ENCODE measurements around the gene NPB. TPM values are rescaled to one million over a fixed set of nuclear protein-coding genes. Genes with fewer than 3 reads are reported as not detected.

NPB gene
- total RNA-seq, 2 experiments from 2014 or later = 0.47 to 1.0 TPM

DNA sequence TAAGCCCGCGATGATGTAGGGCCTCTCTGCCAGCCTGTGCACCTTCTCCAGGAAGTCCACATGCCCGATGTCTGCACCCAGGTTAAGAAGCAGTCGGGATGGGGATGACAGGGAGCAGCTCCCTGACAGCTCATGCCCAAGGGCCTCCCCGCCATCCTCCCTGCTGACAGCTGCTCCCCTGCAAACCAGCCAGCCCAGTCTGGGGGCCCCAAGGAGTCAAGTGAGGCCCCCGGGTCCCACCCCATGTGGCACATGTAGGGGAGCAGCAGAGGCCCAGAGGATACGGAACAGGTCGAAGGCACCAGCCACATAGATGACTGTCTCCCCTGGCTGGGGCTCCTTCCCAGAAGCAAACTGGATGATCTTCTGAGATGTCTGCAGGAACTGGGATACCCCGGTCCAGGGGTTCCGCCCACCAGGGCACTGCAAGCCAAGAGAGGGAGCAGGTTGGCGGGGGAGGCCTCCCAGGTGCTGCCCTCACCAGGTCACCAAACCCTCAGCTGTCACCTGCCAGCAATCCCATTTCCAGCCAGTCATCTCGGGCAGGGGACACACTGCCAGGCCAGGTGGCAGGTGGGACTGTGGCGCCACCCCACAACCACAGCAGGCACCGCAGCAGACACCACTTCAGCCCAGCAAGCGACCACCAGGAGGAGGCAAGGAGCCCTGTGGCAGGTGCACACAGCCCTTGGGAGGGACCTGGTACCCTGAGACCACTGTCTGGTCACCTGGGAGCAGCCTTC, 4.6 kb downstream of the NPB start:
- POLR2A ChIA-PET = interaction anchor here (0.6 kb wide), 1 partner anchor 59 kb away, joined by 3 read pairs; no protein-coding TSS in a partner anchor
- ATAC-seq (ENCODE audit: low read depth) = no peak

DNA sequence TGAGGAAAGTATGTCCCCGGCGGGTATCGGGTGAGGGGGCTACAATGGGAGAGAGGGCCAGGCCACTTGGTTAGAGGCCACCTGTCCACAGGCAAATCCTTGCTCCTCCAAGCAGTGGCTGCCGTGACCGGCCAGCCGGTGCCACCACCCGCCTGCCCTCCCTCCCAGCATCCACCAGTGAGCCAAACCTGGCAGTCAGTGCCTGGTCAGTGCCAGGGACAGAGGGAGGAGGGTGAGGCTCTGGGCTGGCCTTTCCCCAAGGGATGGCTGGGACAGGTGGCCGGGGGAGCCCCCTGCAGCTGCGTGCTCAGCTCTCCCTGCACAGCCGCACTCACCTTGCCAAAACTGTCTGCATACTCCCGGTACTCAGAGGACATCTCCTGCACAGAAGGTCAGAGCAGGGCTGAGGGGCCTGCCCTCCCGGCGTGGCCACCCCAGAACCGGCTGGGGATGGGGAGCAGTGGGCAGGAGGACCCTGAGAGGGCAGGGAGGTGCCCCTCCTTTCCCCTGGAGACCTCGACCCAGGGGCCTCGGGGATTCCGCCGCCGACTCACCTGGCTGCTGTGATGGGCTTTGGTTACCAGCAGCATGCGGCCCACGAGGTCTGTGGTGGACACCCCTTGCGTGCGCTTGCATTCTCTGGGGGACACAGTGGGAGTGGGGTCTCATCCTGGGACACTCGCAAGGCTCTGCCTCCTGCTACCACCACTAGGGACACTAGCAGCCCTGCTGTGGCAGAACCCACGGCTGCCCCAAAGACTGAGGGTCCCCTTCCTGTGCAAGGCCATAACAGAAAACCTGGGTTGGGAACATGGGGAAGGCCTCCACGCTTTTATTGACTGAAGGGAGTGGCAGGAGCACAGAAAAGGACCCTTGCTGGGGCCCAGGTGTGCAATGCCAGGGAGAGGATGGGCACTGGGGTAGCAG, 5.4 kb downstream of the NPB start:
- H3K4me1 Mint-ChIP-seq = peaks cover 7% of the 10 kb centered on the region
- H3K27ac Mint-ChIP-seq = no peak overlapping the region
- no peak overlapping the region for H3K4me3 Mint-ChIP-seq
- no peak for DNase-seq
- no peaks in the 10 kb centered on the region for H3K9me3 Mint-ChIP-seq
- H3K36me3 Mint-ChIP-seq = no peaks in the 10 kb centered on the region
- no peak for ATAC-seq (ENCODE audit: low read depth)
- H3K27me3 Mint-ChIP-seq = no peaks in the 10 kb centered on the region
- POLR2A ChIA-PET = interaction anchor here (0.5 kb wide), 1 partner anchor 27 kb away, joined by 4 read pairs; no protein-coding TSS in a partner anchor

More for the DNA sequence above, 4.6 kb downstream of the NPB start:
- H3K4me3 Mint-ChIP-seq = no peak overlapping the region
- no peak overlapping the region for H3K27ac Mint-ChIP-seq
- no peaks in the 10 kb centered on the region for H3K36me3 Mint-ChIP-seq
- no peaks in the 10 kb centered on the region for H3K9me3 Mint-ChIP-seq
- H3K4me1 Mint-ChIP-seq = peaks cover 5% of the 10 kb centered on the region
- DNase-seq = no peak
- H3K27me3 Mint-ChIP-seq = peaks cover under 1% of the 10 kb centered on the region

DNA sequence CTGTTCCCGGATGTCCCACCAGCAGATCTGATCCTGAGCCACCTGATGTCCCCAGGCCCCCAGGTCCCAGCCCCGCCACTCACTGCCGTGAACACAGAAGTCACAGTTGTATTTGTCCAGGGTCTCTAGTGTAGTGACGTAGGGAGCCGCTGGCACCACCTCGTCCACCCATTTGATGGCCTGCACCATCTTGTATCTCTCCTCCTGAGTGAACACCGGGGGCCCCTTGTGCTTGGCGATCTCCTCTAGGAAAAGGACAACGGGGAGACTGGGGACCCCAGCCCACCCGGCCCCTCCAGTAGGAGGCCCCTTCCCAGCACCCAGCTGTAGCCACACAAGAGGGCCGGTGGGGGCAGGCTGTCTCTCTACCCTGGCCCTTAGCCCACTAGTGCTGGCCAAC, 6.8 kb downstream of the NPB start:
- Mint-ChIP-seq H3K9me3 (no peaks in the 10 kb centered on the region), H3K27me3 (no peaks in the 10 kb centered on the region), H3K4me3 (peak overlapping the region; percentile 87), H3K27ac (no peak overlapping the region), H3K4me1 (peaks cover 7% of the 10 kb centered on the region), H3K36me3 (peaks cover 5% of the 10 kb centered on the region)
- POLR2A ChIA-PET = interaction anchor here (0.5 kb wide), 1 partner anchor 26 kb away, joined by 3 read pairs; no protein-coding TSS in a partner anchor
- no peak for ATAC-seq (ENCODE audit: low read depth)
- no peak for DNase-seq

DNA sequence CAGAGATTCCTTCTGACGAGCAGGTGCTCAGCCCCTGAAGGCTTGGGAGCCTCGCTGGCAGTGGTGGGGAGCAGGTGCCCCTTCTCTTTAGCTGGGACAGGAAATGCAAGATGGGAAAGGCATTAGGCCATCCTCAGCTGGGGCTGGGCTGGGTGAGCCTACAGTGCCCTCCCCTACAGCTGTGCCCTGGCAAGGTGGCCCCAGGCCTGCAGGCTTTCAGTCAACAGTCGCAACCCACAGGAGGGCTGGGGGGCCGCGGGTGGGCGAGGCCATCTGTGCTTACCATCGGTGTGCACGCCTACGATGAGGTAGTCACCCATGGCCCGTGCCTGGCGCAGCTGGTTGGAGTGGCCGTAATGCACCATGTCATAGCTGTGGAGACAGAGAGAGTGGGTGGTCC, 7.2 kb downstream of the NPB start:
- DNase-seq (no peak), ATAC-seq (ENCODE audit: low read depth) (no peak)
- POLR2A ChIA-PET = interaction anchor here (0.5 to 1.5 kb wide), 3 partner anchors 17 to 27 kb away, joined by 3 to 6 read pairs (median 5); partner anchors contain the start of gene ANAPC11
- Mint-ChIP-seq H3K9me3 (no peaks in the 10 kb centered on the region), H3K27me3 (no peaks in the 10 kb centered on the region), H3K4me3 (peak overlapping the region; percentile 87), H3K36me3 (peaks cover 5% of the 10 kb centered on the region), H3K4me1 (peaks cover 7% of the 10 kb centered on the region), H3K27ac (no peak overlapping the region)

DNA sequence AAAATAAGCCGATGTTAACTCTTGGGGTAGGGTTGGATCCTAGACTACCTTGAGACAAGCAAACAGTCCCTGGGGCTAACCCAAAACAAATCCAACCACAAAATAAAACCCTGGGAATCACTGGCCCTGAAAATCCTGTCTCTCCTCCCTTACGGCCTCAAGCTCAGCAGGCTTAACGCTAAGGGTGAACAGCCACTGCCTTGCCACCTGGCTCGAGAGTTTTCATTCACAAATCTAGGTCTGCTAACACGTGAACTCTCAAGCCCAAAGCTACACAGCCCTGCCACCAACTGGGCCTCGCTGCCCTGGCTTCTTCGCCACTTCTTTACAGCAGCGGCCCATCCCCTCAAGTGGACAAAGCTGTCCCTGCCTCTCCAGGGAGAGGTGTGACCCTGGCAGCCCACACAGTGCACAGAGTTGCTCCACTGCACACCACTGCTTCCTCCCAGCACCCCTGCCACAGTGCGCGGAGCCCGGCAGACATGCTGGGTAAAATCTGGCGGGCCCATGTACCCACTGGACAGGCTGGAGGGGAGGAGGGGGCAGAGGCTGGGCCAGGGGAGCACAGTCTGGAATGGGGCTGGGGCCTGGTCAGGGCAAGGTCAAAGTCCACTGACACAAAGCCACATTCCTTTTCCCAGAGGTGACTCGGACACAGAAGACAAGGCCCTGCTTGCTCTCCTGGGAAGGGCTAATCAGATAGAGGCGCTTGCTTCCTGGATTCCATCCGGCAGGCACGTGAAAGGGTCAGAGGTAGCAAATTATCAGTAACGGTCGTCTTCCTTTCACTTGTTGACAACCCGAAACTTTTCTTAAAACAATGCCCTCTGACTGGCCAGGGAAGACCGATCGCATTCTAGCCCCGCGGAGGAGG, 8.2 kb downstream of the NPB start:
- POLR2A ChIA-PET = interaction anchor here (1.2 to 1.5 kb wide), 2 partner anchors 16 to 18 kb away, joined by 5 to 6 read pairs; partner anchors contain the start of gene ANAPC11
- H3K36me3 Mint-ChIP-seq = peaks cover 5% of the 10 kb centered on the region
- ATAC-seq (ENCODE audit: low read depth) = no peak
- peak overlapping the region; percentile 87 for H3K4me3 Mint-ChIP-seq
- no peak for DNase-seq
- no peaks in the 10 kb centered on the region for H3K27me3 Mint-ChIP-seq
- H3K27ac Mint-ChIP-seq = no peak overlapping the region
- no peaks in the 10 kb centered on the region for H3K9me3 Mint-ChIP-seq
- H3K4me1 Mint-ChIP-seq = peaks cover 7% of the 10 kb centered on the region

DNA sequence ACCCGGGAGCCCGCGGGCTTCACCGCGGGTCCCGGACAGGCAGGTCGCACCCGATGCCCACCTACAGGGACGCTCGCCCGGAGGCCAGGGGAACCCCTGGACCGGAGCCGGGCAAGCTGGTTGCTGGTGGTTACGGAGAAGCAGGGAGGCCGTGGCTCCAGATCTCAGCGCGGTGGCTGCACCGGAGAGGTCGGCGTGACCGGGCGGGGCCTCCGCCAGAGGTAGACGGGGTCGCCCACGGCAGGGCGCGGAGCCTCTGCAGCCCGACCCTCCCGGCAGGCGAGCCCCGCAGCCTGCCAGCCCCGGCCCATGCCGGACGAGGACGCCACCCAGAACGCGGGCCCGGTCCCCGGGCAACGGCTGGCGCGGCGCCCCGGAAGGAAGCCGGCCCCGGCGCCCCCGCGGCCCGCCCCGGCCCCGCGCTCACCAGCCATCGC, 8.8 kb downstream of the NPB start:
- Mint-ChIP-seq H3K4me1 (peaks cover 9% of the 10 kb centered on the region), H3K4me3 (peak overlapping the region; percentile 87), H3K9me3 (no peaks in the 10 kb centered on the region), H3K27ac (no peak overlapping the region), H3K27me3 (no peaks in the 10 kb centered on the region), H3K36me3 (peaks cover 5% of the 10 kb centered on the region)
- peak; percentile 57 for ATAC-seq (ENCODE audit: low read depth)
- DNase-seq = peak; percentile 57
- POLR2A ChIA-PET = interaction anchor here (1.0 to 1.5 kb wide), 2 partner anchors 13 to 18 kb away, joined by 3 to 4 read pairs; no protein-coding TSS in a partner anchor

DNA sequence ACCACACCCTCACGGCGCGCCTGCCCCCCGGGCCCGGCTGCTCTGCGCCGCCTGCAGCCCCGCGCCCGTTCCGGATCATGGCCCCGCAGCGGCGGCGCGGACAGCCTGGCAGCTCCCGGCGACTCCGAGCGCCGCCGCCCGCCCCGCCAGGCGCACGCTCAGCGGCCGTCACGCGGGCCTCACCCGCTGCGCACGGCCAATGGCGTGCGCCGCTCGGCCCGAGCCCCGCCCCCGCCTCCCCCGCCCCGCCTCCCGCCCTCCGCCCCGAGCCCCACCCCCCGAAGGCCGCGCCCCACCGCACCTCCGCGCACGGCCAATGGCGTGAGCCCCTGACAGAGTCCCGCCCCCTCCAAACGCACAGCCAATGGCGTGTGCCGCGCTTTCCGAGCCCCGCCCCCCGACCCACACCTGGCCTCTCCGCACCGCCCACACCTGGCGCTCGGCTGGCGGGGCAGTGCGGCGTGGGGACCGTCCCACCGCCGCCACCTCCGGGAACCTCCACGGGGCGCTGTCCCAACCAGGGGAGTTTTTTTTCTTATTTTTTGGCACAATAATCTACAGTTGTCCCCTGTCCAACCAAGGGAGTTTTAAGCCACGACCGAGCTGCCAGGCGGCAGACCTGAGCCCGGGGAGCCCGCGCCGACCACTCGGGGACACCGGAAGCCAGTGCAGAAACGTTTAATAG, 9.4 kb downstream of the NPB start, which contains the start of gene PCYT2:
TSS of gene PCYT2 (minus strand) at position 123 of the 685 bp plus-strand sequence. CDS start at position 79, 44 bp downstream.
- H3K36me3 Mint-ChIP-seq = peaks cover 5% of the 10 kb centered on the region
- POLR2A ChIA-PET = interaction anchor here (0.5 to 1.5 kb wide), 4 partner anchors 14 to 63 kb away, joined by 3 to 5 read pairs (median 4); no protein-coding TSS in a partner anchor
- peaks cover 10% of the 10 kb centered on the region for H3K4me1 Mint-ChIP-seq
- H3K4me3 Mint-ChIP-seq = peak within 1 kb of the TSS; percentile 87
- peak; percentile 92 for DNase-seq
- peak; percentile 88 for ATAC-seq (ENCODE audit: low read depth)
- no peak within 1 kb of the TSS for H3K27ac Mint-ChIP-seq
- no peaks in the 10 kb centered on the region for H3K9me3 Mint-ChIP-seq
- H3K27me3 Mint-ChIP-seq = no peaks in the 10 kb centered on the region

DNA sequence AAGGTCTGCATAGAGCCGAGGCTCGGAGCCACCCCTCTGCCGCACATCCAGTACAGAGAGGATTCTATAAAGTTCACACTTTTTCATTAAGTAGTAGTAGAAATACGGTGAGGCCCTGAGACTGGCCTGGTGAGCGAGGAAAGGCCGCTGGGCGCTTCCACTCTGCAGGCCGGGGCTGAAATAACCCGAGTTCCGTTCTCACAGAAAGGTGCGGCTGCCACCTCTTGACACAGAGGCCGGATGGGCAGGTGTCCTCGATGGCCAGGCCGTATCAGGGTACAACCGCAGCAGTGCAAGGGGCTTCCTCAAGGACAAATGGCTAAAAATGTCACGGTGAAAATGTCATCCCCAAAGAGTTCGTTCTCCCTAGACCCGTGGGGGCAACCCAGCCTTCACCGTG, 9.9 kb downstream of the NPB start:
- Mint-ChIP-seq H3K4me1 (peaks cover 13% of the 10 kb centered on the region), H3K27ac (no peak overlapping the region), H3K9me3 (no peaks in the 10 kb centered on the region), H3K4me3 (peak overlapping the region; percentile 60), H3K27me3 (no peaks in the 10 kb centered on the region), H3K36me3 (peaks cover 7% of the 10 kb centered on the region)
- POLR2A ChIA-PET = interaction anchor here (0.5 to 1.5 kb wide), 2 partner anchors 20 to 64 kb away, joined by 4 to 5 read pairs; no protein-coding TSS in a partner anchor
- no peak for DNase-seq
- ATAC-seq (ENCODE audit: low read depth) = no peak

DNA sequence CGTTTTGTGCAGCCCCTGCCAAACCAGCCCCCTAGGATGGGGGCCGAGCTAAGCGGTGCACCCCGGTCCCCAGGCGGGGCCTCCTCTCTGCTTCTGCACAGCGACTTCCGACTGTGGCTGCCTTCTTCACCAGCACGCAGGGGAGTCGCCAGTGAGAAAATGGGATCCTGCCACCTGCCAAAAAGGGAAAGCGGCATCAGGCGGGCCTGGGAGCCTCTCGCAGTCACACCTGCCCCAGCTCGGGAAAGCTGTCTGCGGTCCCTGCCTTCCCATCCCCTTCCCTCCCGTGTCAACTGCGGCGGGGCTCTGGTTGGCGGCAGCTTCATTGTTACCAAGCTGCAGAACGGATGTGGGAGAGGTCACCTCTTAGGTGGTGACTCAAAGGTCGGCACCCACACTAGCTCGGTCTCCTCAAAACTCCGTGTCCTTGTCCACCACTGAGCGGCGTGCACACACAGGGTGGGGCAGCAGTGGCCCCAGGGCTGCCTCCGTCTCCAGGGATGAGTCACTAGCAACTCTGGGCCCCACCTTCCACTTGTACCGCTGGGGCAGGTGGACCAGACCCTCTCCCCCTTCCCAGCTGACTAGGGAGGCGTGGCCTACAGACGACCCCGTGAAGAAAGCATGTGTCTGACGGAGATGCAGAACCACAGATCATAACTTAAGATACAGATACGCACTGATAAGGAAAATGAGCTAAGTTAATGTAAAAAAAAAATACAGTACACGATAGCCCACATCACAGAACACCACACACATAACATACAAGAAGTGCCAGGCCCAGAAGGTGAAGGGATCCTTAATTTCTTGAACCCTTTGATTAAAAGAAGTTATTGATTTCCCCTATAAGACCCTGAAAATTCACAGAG, 10.6 kb downstream of the NPB start:
- peak overlapping the region; percentile 16 for H3K4me3 Mint-ChIP-seq
- peaks cover 9% of the 10 kb centered on the region for H3K36me3 Mint-ChIP-seq
- peak overlapping the region; percentile 5 for H3K27ac Mint-ChIP-seq
- no peaks in the 10 kb centered on the region for H3K27me3 Mint-ChIP-seq
- no peaks in the 10 kb centered on the region for H3K9me3 Mint-ChIP-seq
- POLR2A ChIA-PET = interaction anchor here (0.9 to 1.1 kb wide), 2 partner anchors 11 to 78 kb away, joined by 3 read pairs; partner anchors contain the start of gene PPP1R27
- peaks cover 17% of the 10 kb centered on the region for H3K4me1 Mint-ChIP-seq
- ATAC-seq (ENCODE audit: low read depth) (no peak), DNase-seq (no peak)

DNA sequence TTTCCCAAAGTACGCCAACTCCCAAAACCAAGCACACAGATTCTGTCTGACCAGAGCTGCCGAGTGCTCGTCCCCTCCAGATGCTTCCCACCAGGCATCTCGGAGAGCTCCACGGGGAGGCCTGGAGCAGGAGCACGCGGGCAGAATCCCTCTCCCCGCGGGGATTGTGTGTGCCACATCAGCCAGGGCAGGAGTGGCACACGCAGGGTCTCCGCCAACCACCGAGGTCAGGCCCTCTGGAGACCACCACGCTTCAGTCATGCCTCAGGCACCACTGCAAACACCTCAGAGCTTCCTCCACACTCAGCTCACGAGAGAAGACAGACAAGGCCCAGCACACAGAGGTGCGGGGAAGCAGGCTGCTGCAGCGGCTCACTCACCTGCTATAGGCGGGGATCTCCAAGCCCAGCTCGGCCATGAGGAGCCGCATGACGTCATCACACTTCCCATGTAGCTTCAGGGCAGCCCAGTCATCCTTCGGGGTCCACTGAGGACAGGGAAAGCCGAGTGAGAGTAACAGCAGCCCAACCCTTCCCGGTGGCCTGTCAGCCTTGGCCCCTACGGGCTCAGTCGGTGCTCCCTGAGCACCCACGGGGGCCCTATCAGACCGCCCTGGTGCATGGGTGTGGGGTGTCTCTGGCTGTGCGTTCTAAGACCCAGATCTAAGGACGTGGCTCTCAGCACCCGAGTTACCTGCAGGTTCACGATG, 11.5 kb downstream of the NPB start:
- POLR2A ChIA-PET = interaction anchor here (0.6 to 1.1 kb wide), 4 partner anchors 11 to 79 kb away, joined by 3 to 5 read pairs (median 4); partner anchors contain the start of genes MAFG and PPP1R27
- Mint-ChIP-seq H3K9me3 (no peaks in the 10 kb centered on the region), H3K36me3 (peaks cover 9% of the 10 kb centered on the region), H3K4me1 (peaks cover 21% of the 10 kb centered on the region), H3K27ac (no peak overlapping the region), H3K4me3 (no peak overlapping the region), H3K27me3 (no peaks in the 10 kb centered on the region)
- no peak for ATAC-seq (ENCODE audit: low read depth)
- no peak for DNase-seq

Data from activated naive CD8-positive, alpha-beta T cell treated with anti-CD3 and anti-CD28 coated beads, Interleukin-2, amount 10 ng/mL, durations not matched to agents 7 days and 5 days (primary cell).